Stimulated activated CD8-positive, alpha-beta memory T cell treated with anti-CD3 and anti-CD28 coated beads, Interleukin-15, amount 100 ng/mL, for 24 hours (primary cell): ENCODE results near the gene NTMT2.
"Not testable (repeated sequence)": the region's sequence is repeated elsewhere in the genome, so short reads cannot be mapped to it uniquely, and the experiment has no call there.

Experiments
- DNase-seq: peaks from one replicate; pipeline ENCODE4 v3.0.0-alpha.2; 2020; ENCODE audit warnings: low read depth

The NTMT2 gene

DNA sequence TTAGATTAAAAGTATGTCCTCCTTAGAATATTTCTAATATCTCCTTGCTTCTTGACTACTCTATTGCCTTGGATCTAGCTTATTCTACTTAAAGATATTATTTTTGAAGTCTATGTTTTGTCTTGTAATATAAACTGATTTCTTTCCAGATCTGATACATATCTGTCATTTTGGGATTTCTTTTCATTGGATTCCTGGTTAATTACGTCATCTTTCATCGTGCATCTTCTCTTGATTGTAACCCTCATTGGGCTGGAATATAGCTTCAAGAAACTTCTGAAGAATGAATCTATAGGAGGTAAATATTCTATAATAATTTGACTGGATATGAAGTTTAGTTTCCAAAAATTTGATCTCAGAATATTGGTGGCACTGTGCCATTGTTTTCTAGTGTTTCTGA, 12.1 kb downstream of the NTMT2 start:
- no peak for DNase-seq

DNA sequence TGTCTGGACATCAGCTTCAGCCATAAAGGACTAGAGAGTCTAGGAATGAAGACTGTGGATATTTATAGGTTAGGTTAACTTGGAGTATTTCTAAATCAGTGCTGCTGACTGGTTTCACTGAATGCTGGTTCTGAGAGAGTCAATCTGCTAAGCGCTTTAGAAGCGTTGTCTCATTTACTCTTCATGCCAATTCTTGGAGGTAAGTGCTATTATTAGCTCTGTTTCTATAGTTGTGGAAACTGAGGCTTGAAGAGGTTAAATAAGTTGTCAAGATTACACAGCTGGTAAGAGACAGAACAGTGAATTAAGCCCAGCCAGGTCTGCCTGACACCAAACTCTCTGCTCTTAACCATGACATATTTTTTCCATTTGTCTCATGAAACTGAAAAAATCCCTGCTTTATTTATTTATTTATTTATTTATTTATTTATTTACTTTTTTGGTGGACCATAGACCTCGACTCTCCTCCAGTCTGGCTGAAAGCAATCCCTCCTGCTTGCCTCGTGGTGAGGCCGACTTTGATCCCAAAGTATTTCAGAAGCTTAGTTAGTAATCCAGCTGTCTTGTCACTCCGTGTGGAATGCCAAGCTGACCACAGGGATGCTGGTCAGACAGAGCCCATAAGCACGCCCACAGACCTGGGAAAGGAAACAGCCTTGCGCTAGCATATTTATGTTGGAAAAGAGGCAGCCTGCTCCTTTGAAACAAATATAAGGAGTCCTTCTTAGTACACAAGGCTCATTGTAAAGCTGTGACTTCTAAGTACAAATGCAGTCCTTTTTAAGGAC, 16.9 kb downstream of the NTMT2 start:
- DNase-seq = no peak

GRCh38 chr1:170164103-170164763, 18.5 kb downstream of the NTMT2 start:
- DNase-seq = no peak

DNA sequence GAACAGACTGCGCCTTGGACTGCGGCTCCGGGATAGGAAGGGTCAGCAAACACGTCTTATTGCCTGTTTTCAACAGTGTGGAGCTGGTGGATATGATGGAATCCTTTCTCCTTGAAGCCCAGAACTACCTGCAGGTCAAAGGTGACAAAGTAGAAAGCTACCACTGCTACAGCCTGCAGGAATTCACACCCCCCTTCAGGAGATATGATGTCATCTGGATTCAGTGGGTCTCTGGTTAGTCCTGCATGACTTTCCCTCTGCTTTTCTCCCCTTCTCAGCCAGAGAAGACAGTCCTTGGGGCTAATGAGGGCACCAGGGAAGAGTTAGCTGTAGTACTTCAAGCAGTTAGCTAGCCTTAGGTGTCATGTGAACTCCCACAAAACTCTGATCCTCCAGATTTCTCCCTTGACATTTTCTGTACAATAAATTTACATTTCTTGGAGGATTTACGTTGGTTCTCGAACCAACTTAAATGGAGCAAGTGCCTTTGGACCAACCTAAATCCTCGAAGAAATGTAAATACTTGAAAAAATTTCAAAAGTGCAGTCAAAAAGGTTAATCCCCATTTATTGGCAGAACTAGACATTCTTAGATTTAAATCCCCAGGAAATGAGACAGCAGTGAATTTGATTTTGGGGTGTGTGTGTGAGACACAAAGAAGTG, 20.9 kb downstream of the NTMT2 start:
- no peak for DNase-seq

GRCh38 chr1:170168265-170168664, 22.5 kb downstream of the NTMT2 start:
- DNase-seq = no peak

- DNase-seq = not testable (repeated sequence)
Observed at GRCh38 chr1:170170513-170170912, 24.8 kb downstream of the NTMT2 start.

- no peak for DNase-seq
Observed at GRCh38 chr1:170174395-170174794, 28.6 kb downstream of the NTMT2 start.

GRCh38 chr1:170175041-170175440, 29.3 kb downstream of the NTMT2 start:
- no peak for DNase-seq

DNA sequence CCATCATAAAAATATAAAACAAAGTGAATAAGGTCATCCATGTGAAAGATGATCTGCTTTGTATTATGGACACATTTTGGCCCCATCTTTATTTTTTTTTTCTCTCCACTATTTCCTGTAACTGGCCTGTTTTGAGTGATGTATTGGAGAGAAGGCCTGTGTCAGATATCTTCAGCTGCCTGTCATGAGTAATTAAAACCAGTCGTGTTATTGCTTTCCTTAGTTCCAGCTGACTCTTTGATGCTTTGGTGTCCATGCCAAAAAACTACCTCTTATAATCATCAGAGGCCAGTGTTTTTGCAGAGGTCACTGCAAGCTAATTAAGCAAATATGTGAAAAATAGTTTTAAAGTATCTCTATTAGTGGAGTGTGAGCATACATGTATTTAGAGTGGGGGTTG, 29.7 kb downstream of the NTMT2 start:
- no peak for DNase-seq

DNA sequence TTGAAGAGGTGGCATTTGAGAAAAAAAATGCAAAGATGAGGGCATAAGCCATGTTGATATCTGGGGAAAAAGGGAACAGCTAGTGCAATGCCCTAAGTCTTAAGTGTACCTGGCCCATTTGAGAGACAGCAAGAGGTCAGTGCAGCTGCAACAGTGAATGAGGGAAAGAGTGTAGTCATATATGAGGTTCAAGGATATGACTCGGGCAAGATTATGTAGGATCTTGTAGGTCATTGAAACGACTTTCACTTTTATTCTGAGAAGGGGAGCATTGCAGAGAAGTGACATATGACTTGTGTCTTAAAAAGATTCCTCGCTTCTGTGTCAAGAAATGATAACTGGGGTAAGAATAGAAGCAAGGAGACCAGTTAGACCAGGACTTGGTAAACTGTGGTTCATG, 31.0 kb downstream of the NTMT2 start:
- no peak for DNase-seq

DNA sequence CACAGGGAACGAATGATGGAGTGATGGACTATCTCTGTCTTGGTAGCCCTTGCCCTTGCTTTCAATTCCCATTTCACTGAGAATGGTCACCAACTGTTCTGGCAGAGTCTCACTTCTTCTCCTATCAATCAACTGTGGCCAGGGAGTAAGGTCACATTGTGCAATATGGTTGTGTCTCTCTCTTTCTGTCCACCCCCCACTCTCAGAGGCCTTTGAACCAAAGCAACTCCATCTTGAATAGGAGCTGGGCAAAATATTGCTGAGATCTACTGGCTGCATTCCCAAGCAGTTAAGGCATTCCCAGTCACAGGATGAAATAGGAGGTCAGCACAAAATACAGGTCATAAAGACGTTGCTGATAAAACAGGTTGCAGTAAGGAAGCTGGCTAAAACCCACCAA, 36.7 kb downstream of the NTMT2 start:
- no peak for DNase-seq

DNA sequence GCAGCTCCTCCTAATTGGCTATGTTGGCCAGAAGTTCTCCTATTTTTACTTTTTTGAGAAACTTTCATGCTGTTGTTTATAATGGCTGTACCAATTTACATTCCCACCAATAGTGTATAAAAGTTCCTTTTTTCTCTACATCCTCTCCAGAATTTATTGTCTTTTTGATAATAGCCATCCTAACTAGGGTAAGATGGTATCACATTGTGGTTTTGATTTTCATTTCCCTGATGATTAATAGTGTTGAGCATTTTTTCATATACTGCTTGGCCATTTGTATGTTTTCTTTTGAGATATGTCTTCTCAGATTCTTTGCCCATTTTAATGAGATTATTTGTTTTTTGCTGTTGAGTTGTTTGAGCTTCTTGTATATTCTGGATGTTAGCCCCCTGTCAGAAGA, 46.8 kb downstream of the NTMT2 start:
- DNase-seq = no peak

DNA sequence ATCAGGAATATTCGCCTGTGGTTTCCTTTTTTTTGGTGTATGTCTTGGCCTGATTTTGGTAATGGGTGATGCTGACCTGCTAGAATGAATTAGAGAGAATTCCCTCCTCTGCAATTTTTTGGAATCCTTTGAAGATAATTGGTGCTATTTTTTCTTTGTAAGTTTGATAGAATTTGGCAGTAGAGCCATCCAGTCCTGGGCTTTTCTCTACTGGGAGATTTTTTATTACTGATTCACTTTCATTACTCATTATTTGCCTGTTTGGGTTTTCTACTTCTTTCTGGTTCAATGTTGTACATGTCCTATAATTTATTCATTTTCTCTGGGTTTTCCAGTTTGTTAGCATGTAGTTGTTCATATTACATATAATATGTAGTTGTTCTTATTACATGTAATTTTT, 48.7 kb downstream of the NTMT2 start:
- DNase-seq = no peak

- DNase-seq = no peak
Observed at GRCh38 chr1:170196490-170197236, 50.9 kb downstream of the NTMT2 start.

- no peak for DNase-seq
Observed at GRCh38 chr1:170198090-170198489, 52.3 kb downstream of the NTMT2 start.

GRCh38 chr1:170198584-170198983, 52.8 kb downstream of the NTMT2 start:
- DNase-seq = no peak

GRCh38 chr1:170200161-170200560, 54.4 kb downstream of the NTMT2 start:
- DNase-seq = no peak

DNA sequence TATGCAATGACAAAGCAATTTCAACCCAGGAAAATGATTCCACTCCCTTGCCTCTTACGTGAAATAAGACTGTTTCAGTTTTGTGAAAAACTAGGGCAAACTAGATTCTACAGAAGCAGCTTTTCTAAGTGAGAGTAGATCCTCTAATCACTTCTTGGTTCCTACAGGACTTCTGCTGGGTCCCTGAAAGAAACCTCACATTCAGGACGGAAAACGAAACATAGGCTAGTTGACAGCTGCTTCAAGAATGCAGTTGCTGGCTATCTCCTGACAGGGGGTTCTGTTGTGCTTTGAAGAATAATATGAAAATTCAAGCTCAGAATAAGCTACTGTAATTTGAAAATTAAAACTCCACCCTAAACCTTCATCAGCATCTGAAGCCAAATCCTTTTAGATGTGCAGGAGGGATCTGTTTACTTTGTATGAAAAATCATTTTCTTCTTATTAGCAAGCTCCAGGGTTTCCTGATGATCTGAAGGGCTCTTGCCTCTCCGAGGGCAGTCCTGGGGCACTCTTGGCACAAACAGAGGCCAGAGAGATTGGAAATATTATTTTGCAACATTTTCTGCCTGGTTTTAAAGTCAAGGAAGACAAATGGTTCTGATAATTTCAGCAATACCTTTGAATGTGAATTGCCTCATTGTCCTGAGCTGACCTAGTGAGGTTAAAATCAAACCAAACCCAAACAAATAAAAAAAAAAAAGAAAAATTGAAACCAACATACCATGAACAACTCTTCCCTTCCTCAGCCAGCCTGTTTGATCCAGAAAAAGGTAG, 55.0 kb downstream of the NTMT2 start:
- no peak for DNase-seq

GRCh38 chr1:170203693-170204092, 57.9 kb downstream of the NTMT2 start:
- DNase-seq = no peak

DNA sequence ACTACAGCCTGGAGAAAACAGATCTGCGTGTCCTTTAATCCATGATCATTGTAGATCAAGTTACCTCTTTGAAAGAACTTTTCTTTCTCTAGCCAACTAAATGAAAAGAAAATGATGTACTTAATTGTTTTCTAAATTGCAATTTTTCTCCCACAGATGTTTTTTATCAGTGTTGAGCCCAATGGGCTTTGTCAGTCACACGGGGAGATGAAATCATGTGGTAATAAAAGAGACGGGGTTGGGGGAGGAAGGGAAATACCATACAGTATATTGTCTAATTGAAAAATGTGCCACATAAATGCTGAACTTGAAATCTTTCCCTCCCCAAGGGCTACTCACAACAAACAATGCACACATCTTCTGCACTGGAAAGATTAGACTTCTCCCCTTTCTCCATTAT, 58.4 kb downstream of the NTMT2 start:
- DNase-seq = no peak

- DNase-seq = no peak
Observed at GRCh38 chr1:170205301-170205700, 59.5 kb downstream of the NTMT2 start.

- no peak for DNase-seq
Observed at GRCh38 chr1:170209125-170209524, 63.4 kb downstream of the NTMT2 start.
